Thyroid gland (tissue), 4 donors: ENCODE measurements around the gene C11orf16. TPM values are rescaled to one million over a fixed set of nuclear protein-coding genes. Genes with fewer than 3 reads are reported as not detected.

Source experiments
- DNase-seq, 2 donors: peaks; one replicate each; pipeline ENCODE4 v3.0.0-alpha.2; 2019
- H3K27ac ChIP-seq, 3 donors: fragments of 200-600 bp; sonication (generic); 1 replicate in 2 of 3; 2 replicates in 1 of 3; pipeline ENCODE4 v1.5.1; 2016 to 2019; ENCODE audit warnings: mild to moderate bottlenecking in 1 of 3, moderate library complexity in 1 of 3
- H3K27me3 ChIP-seq: fragments of 200-600 bp; sonication (generic); one replicate; pipeline ENCODE4 v1.5.1; 2019
- H3K36me3 ChIP-seq, 2 donors: fragments of 200-600 bp; sonication (generic); one replicate each; pipeline ENCODE4 v1.5.1; 2016 to 2019
- H3K4me1 ChIP-seq, 2 donors: fragments of 200-600 bp; sonication (generic); one replicate each; pipeline ENCODE4 v1.5.1; 2017 to 2019
- H3K4me3 ChIP-seq, 3 donors: fragments of 200-600 bp; sonication (generic); replicated peaks in 1 of 3; 1 replicate in 2 of 3; 2 replicates in 1 of 3; pipeline ENCODE4 v1.5.1; 2016; ENCODE audit warnings: mild to moderate bottlenecking in 1 of 3
- H3K9me3 ChIP-seq: fragments of 200-600 bp; sonication (generic); one replicate; pipeline ENCODE4 v1.5.1; 2017
- POLR2A ChIP-seq, 2 donors: fragments of 450-650 bp; IDR thresholded peaks; one replicate each; pipeline ENCODE4 v1.6.1; 2017; ENCODE audit warnings: antibody characterized with exemption in 2 of 2, mild to moderate bottlenecking in 2 of 2, moderate library complexity in 1 of 2
- WGBS, 2 donors: methylation state at CpG; one replicate each; pipeline ENCODE4 v1.1.5; 2017; 5-methylcytosine and 5-hydroxymethylcytosine counted together
- intact Hi-C: fragments of 100-400 bp; cut with DNase I; formaldehyde crosslinking; loops from one replicate; pipeline ENCODE4 v1.15.1; 2023
- total RNA-seq, 4 donors: library from RNA; depleted of rRNA; stranded (reverse); fragments of >200 nt; gene quantifications; one replicate each; pipeline ENCODE4 v1.2.3, GENCODE V29; 2016
- TF ChIP-seq, protein P1 (sequence below), 6 experiments: fragments of 200-600 bp in 3 of 6; fragments of 450-650 bp in 3 of 6; sonication (generic) in 3 of 6; IDR thresholded peaks; one replicate each; pipeline ENCODE4 v1.5.1; 2016 to 2019; ENCODE audit warnings: antibody characterized with exemption in 6 of 6, mild to moderate bottlenecking in 2 of 6, inconsistent platforms in 1 of 6, moderate library complexity in 1 of 6

C11orf16 gene
- total RNA-seq, 4 donors from 2014 or later, result not detected

DNA sequence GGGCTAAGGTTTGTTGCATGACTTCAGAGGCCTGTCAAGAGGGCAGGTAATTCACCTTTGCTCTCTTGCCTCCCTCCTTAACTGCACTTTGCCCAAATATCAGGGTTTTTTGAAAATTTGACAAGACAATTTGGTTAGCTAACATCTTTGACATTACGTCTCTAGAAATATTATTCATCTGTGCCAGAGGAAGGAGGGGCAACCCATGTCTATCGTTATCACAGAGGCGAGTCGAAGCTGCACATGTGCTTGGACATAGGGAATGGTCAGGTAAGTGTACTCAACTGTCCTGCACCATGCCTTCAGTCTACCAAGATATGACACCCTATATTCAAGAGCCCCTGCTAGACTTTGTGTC lies 18.1 kb downstream of the C11orf16 start:
- H3K36me3 ChIP-seq, result peaks cover 0 to 9% of the 10 kb centered on the region in 2 donors
- 41 to 51% methylated on average over 4 of the region's 4 CpGs for WGBS, 2 donors
- H3K27ac ChIP-seq, result peak overlapping the region in 1 of 3 donors; percentile 31
- no peaks in the 10 kb centered on the region for H3K27me3 ChIP-seq
- intact Hi-C loops, result no loop called here
- DNase-seq, result no peak
- no peaks in the 10 kb centered on the region for H3K9me3 ChIP-seq
- H3K4me3 ChIP-seq, result no peak overlapping the region
- peaks cover 22 to 40% of the 10 kb centered on the region in 2 donors for H3K4me1 ChIP-seq
- TF ChIP-seq, protein P1, sequence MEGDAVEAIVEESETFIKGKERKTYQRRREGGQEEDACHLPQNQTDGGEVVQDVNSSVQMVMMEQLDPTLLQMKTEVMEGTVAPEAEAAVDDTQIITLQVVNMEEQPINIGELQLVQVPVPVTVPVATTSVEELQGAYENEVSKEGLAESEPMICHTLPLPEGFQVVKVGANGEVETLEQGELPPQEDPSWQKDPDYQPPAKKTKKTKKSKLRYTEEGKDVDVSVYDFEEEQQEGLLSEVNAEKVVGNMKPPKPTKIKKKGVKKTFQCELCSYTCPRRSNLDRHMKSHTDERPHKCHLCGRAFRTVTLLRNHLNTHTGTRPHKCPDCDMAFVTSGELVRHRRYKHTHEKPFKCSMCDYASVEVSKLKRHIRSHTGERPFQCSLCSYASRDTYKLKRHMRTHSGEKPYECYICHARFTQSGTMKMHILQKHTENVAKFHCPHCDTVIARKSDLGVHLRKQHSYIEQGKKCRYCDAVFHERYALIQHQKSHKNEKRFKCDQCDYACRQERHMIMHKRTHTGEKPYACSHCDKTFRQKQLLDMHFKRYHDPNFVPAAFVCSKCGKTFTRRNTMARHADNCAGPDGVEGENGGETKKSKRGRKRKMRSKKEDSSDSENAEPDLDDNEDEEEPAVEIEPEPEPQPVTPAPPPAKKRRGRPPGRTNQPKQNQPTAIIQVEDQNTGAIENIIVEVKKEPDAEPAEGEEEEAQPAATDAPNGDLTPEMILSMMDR (IDR thresholded peaks at IDR 0.05), result peak in 1 of 6 experiments; percentile 2
- no peak for TF ChIP-seq POLR2A (IDR thresholded peaks at IDR 0.05)

DNA sequence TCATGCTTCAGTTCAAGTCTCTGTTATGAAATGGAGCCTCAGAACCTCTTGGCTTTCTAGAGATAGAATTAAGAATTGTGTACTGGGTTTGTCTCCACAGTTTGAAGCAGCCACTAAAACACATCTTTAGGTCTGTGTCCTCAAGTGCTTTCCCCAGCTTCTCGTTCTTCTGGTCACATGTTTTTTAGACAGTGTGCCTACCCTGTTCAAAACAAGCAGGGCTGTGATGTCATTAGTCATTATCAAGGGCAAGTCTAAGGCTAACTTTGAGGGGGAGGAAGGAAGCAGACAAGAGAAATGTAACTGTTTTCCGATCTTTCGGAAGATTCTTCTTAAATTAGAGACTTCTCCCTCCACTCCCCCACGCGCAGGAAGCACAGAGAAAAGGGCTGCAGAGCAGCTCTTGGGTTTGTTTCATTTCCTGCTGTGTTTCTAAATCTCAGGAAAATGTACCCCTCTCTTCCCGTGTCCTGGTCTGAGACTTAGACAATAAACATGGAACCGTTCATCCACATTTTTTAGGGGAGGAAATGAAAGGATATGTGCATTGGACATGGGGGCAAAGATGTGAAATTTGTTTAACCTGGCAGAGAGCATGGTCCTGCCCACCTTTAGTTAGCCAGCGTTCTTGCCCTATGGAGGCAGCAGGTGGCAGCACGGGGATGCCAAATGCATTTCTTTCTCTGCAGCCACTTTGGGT lies 18.6 kb downstream of the C11orf16 start:
- peaks cover 22 to 41% of the 10 kb centered on the region in 2 donors for H3K4me1 ChIP-seq
- peaks cover 0 to 6% of the 10 kb centered on the region in 2 donors for H3K36me3 ChIP-seq
- 25 to 40% methylated on average over 9 of the region's 9 CpGs for WGBS, 2 donors
- peak overlapping the region; percentile 14 to 46 (median 31) for H3K27ac ChIP-seq
- no peaks in the 10 kb centered on the region for H3K27me3 ChIP-seq
- H3K9me3 ChIP-seq, result no peaks in the 10 kb centered on the region
- TF ChIP-seq, protein P1 (IDR thresholded peaks at IDR 0.05), result peak; percentile 26 to 73 (median 56)
- TF ChIP-seq POLR2A (IDR thresholded peaks at IDR 0.05), result no peak
- peak; percentile 45 to 50 for DNase-seq
- H3K4me3 ChIP-seq, result no peak overlapping the region
- intact Hi-C loops, result no loop called here

DNA sequence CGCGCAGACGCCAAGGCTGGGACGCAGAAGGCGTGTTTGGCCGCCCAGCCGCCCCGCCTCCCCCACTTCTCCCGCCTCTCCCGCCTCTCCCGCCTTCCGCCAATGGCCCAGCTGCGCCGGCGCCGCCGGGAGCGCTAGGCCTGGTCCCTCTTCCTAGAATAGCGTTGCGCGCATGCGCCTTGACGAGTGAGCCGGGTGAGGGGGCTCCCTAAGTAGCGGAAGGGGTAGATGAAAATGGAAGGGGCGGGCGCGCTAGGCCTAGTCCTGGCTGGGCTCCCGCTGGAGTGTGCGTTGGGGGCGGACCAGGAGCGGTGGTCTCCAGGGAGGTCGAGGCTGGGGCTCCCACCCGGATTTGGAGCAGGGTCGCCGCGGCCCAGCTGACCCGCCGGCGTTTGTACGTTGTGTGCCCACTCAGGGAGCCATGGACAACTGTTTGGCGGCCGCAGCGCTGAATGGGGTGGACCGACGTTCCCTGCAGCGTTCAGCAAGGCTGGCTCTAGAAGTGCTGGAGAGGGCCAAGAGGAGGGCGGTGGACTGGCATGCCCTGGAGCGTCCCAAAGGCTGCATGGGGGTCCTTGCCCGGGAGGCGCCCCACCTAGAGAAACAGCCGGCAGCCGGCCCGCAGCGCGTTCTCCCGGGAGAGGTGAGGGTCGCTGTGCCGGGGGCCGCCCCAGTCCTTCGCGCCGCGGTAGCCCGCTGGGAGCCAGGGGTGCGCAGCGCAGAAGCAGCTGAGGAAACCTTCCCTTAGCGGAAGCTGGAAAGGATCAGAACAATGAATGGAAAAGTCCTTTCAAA lies 21.5 kb downstream of the C11orf16 start, which contains the start of gene AKIP1:
Gene AKIP1, plus strand, starts transcription at position 161 of the 795 bp plus-strand sequence. Its CDS starts 261 bp downstream, at position 422.
- Histone ChIP-seq H3K9me3 (no peaks in the 10 kb centered on the region), H3K4me3 (peak within 1 kb of the TSS; percentile 80 to 92 (median 81)), H3K4me1 (peaks cover 12 to 21% of the 10 kb centered on the region in 2 donors), H3K36me3 (no peaks in the 10 kb centered on the region), H3K27me3 (no peaks in the 10 kb centered on the region), H3K27ac (peak within 1 kb of the TSS; percentile 91 to 98 (median 95))
- TF ChIP-seq, protein P1 (IDR thresholded peaks at IDR 0.05), result peak in 1 of 6 experiments; percentile 4
- peak in 1 of 2 donors; percentile 80 for TF ChIP-seq POLR2A (IDR thresholded peaks at IDR 0.05)
- 0% methylated on average over 18 to 24 of the region's 68 CpGs for WGBS, 2 donors
- intact Hi-C loops, result no loop called here
- DNase-seq, result peak; percentile 96

DNA sequence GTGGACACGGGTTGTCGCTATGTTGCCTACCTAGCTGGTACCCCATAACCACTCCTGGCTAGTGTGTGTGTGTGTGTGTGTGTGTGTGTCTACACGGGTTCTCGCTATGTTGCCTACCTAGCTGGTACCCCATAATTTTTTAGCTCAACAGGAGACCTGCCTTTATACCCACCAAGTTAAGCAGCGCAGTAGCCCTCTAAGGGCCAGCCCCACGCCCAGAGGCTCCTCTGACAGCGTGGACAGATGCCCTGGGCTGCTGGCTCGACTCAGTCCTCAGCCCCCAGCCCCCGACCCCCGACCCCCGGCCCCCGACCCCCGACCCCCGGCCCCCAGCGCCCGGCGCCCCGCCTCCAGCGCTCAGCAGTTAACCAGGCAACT lies 22.1 kb downstream of the C11orf16 start:
- TF ChIP-seq, protein P1 (IDR thresholded peaks at IDR 0.05), result no peak
- no peak for TF ChIP-seq POLR2A (IDR thresholded peaks at IDR 0.05)
- H3K27ac ChIP-seq, result peak overlapping the region in 1 of 3 donors; percentile 30
- H3K36me3 ChIP-seq, result no peaks in the 10 kb centered on the region
- peaks cover 12 to 21% of the 10 kb centered on the region in 2 donors for H3K4me1 ChIP-seq
- DNase-seq, result no peak
- H3K27me3 ChIP-seq, result no peaks in the 10 kb centered on the region
- intact Hi-C loops, result no loop called here
- 0 to 7% methylated on average over 3 to 6 of the region's 19 CpGs for WGBS, 2 donors
- peak overlapping the region in 2 of 3 donors; percentile 52 to 81 for H3K4me3 ChIP-seq
- no peaks in the 10 kb centered on the region for H3K9me3 ChIP-seq

DNA sequence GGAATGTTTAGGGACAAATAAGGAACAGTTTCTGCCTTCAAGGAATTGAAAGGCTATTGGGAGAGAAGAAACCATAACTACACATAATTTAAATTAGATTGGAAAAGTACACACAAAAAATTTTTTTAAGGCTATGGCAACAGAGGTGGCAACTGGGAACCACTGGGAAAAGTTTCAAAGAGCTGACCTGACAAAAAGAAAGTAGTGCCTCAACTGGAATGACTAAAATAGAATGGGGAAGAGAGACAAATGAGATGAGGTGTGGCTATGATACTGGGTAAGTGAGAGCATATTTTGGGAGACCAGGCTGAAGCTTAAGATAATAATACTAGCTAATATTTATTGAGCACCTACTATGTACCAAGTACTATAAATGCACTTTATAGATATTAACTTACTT lies 24.6 kb downstream of the C11orf16 start:
- Histone ChIP-seq H3K36me3 (no peaks in the 10 kb centered on the region), H3K27ac (no peak overlapping the region), H3K9me3 (no peaks in the 10 kb centered on the region), H3K27me3 (no peaks in the 10 kb centered on the region), H3K4me3 (no peak overlapping the region), H3K4me1 (peaks cover 4% of the 10 kb centered on the region in 2 donors)
- DNase-seq, result no peak
- intact Hi-C loops, result no loop called here
- no peak for TF ChIP-seq POLR2A (IDR thresholded peaks at IDR 0.05)
- TF ChIP-seq, protein P1 (IDR thresholded peaks at IDR 0.05), result no peak
